Neuronal stem cell (in vitro differentiated cells): ENCODE data around the gene SBNO2.

ENCODE experiments used
- DNase-seq: peaks from one replicate; pipeline ENCODE4 v3.0.0-alpha.2; 2013; ENCODE audit warnings: low spot score
- H2AFZ ChIP-seq: one replicate; pipeline ENCODE4 v1.6.1; 2013; ENCODE audit warnings: mild to moderate bottlenecking, low read length, inconsistent platforms
- H2AK5ac ChIP-seq: 2 replicates; pipeline ENCODE4 v1.6.1; 2013; ENCODE audit warnings: low read depth, mild to moderate bottlenecking, inconsistent platforms, low read length, moderate library complexity, mixed read lengths
- H2BK120ac ChIP-seq: 2 replicates; pipeline ENCODE4 v1.6.1; 2013; ENCODE audit warnings: low read depth, mild to moderate bottlenecking, inconsistent platforms, low read length, moderate library complexity, mixed read lengths
- H2BK12ac ChIP-seq: one replicate; pipeline ENCODE4 v1.6.1; 2013; ENCODE audit warnings: low read length, inconsistent platforms
- H2BK15ac ChIP-seq: 2 replicates; pipeline ENCODE4 v1.6.1; 2013; ENCODE audit warnings: mild to moderate bottlenecking, low read length, inconsistent platforms, mixed read lengths
- H2BK5ac ChIP-seq: one replicate; pipeline ENCODE4 v1.6.1; 2013; ENCODE audit warnings: inconsistent platforms, mild to moderate bottlenecking, low read length, moderate library complexity
- H3K14ac ChIP-seq: one replicate; pipeline ENCODE4 v1.6.1; 2013; ENCODE audit warnings: low read length, inconsistent platforms
- H3K18ac ChIP-seq: 2 replicates; pipeline ENCODE4 v1.6.1; 2013; ENCODE audit warnings: low read length, inconsistent platforms
- H3K23ac ChIP-seq: 2 replicates; pipeline ENCODE4 v1.6.1; 2013; ENCODE audit warnings: low read depth, mild to moderate bottlenecking, mixed read lengths, low read length, inconsistent platforms; ENCODE audit not compliant: poor library complexity
- H3K27ac ChIP-seq: replicated peaks from 3 replicates; pipeline ENCODE4 v1.5.1; 2013; ENCODE audit warnings: low read length, inconsistent platforms
- H3K27me3 ChIP-seq, 3 experiments: 2 replicates each; pipeline ENCODE4 v1.6.1; 2013; ENCODE audit warnings: low read length in 3 of 3, mild to moderate bottlenecking in 2 of 3, inconsistent platforms in 1 of 3, low read depth in 1 of 3, mixed read lengths in 1 of 3, moderate library complexity in 1 of 3; ENCODE audit not compliant: control insufficient read depth in 3 of 3, insufficient read depth in 3 of 3
- H3K36me3 ChIP-seq, 2 donors: replicated peaks in 1 of 2; 2 replicates each; pipeline ENCODE4 v1.6.1; 2013; ENCODE audit warnings: low read length in 2 of 2; ENCODE audit not compliant: control insufficient read depth in 2 of 2, insufficient read depth in 2 of 2
- H3K4ac ChIP-seq: 2 replicates; pipeline ENCODE4 v1.6.1; 2013; ENCODE audit warnings: inconsistent platforms, mild to moderate bottlenecking, low read length, moderate library complexity
- H3K4me1 ChIP-seq, 2 donors: 1 replicate in 1 of 2; 2 replicates in 1 of 2; pipeline ENCODE4 v1.6.1; 2013; ENCODE audit warnings: low read length in 2 of 2, low read depth in 1 of 2; ENCODE audit not compliant: control insufficient read depth in 2 of 2, insufficient read depth in 1 of 2
- H3K4me2 ChIP-seq: one replicate; pipeline ENCODE4 v1.6.1; 2013; ENCODE audit warnings: mild to moderate bottlenecking, low read length, inconsistent platforms; ENCODE audit not compliant: insufficient read depth, poor library complexity, severe bottlenecking
- H3K4me3 ChIP-seq, 2 donors: 2 replicates each; pipeline ENCODE4 v1.5.1; 2013; ENCODE audit warnings: low read length in 2 of 2, mild to moderate bottlenecking in 2 of 2, inconsistent platforms in 1 of 2, moderate library complexity in 1 of 2
- H3K79me1 ChIP-seq: one replicate; pipeline ENCODE4 v1.6.1; 2013; ENCODE audit warnings: low read depth, mild to moderate bottlenecking, inconsistent platforms, low read length, moderate library complexity
- H3K9ac ChIP-seq: one replicate; pipeline ENCODE4 v1.6.1; 2013; ENCODE audit warnings: mild to moderate bottlenecking, low read depth, low read length, inconsistent platforms; ENCODE audit not compliant: poor library complexity
- H3K9me3 ChIP-seq, 2 donors: replicated peaks in 1 of 2; 2 replicates each; pipeline versions ENCODE3 to v1.6.1; 2013; ENCODE audit warnings: low read length in 2 of 2, mild to moderate bottlenecking in 2 of 2, inconsistent platforms in 1 of 2, low read depth in 1 of 2, mixed read lengths in 1 of 2, moderate library complexity in 1 of 2; ENCODE audit not compliant: control insufficient read depth in 2 of 2, insufficient read depth in 1 of 2
- H4K8ac ChIP-seq: one replicate; pipeline ENCODE4 v1.6.1; 2013; ENCODE audit warnings: low read depth, mild to moderate bottlenecking, inconsistent platforms, low read length, moderate library complexity
- H4K91ac ChIP-seq: one replicate; pipeline ENCODE4 v1.6.1; 2013; ENCODE audit warnings: low read length, low read depth, mild to moderate bottlenecking, inconsistent platforms; ENCODE audit not compliant: poor library complexity
- WGBS, 2 donors: extraction: QIAGEN DNeasy Blood & Tissue Kit; methylation state at CpG; one replicate each; pipeline ENCODE4 v1.1.7; 2013; ENCODE audit warnings: missing lambda C conversion rate in 2 of 2, mixed read lengths in 1 of 2; ENCODE audit not compliant: insufficient read length in 2 of 2, insufficient replicate concordance in 1 of 2; ENCODE audit errors: extremely low coverage in 2 of 2; 5-methylcytosine and 5-hydroxymethylcytosine counted together

SBNO2 gene

GRCh38 chr19:1061987-1062386 is 112.1 kb downstream of the SBNO2 start:
- no peak overlapping the region for H3K4ac ChIP-seq
- H2BK120ac ChIP-seq = no peak overlapping the region
- no peak overlapping the region for H3K4me3 ChIP-seq
- no peak overlapping the region for H3K23ac ChIP-seq
- no peak overlapping the region for H4K8ac ChIP-seq
- H3K27me3 ChIP-seq = peaks cover 0 to 22% (median 19%) of the 10 kb centered on the region in 3 experiments
- peaks cover 0 to 22% of the 10 kb centered on the region in 2 donors for H3K9me3 ChIP-seq
- no peak for DNase-seq
- H2BK12ac ChIP-seq = no peak overlapping the region
- H3K4me1 ChIP-seq = peaks cover 6 to 12% of the 10 kb centered on the region in 2 donors
- H3K79me1 ChIP-seq = no peaks in the 10 kb centered on the region
- peak overlapping the region; percentile 81 for H2BK15ac ChIP-seq
- H4K91ac ChIP-seq = no peak overlapping the region
- H2AK5ac ChIP-seq = peak overlapping the region; percentile 75
- H2AFZ ChIP-seq = no peak overlapping the region
- H3K36me3 ChIP-seq = peaks cover 0 to 2% of the 10 kb centered on the region in 2 donors
- H3K9ac ChIP-seq = no peak overlapping the region
- H2BK5ac ChIP-seq = peak overlapping the region; percentile 3
- H3K14ac ChIP-seq = no peak overlapping the region
- H3K27ac ChIP-seq = no peak overlapping the region
- no peak overlapping the region for H3K4me2 ChIP-seq
- WGBS, 2 donors = no CpG with 5 or more reads among the region's 20 CpGs
- H3K18ac ChIP-seq = no peak overlapping the region

- no peak overlapping the region for H2BK120ac ChIP-seq
Observed at GRCh38 chr19:1060689-1061088, 113.4 kb downstream of the SBNO2 start.

GRCh38 chr19:1058112-1058511 is 116.0 kb downstream of the SBNO2 start:
- Histone ChIP-seq H3K9me3 (peaks cover 0 to 34% of the 10 kb centered on the region in 2 donors), H2AFZ (no peak overlapping the region), H3K4me1 (no peaks in the 10 kb centered on the region), H3K27me3 (no peaks in the 10 kb centered on the region), H4K8ac (no peak overlapping the region), H4K91ac (no peak overlapping the region), H2BK120ac (no peak overlapping the region), H3K14ac (no peak overlapping the region), H3K23ac (no peak overlapping the region), H3K4me3 (no peak overlapping the region), H2BK5ac (no peak overlapping the region), H3K4ac (no peak overlapping the region), H3K4me2 (no peak overlapping the region), H2AK5ac (no peak overlapping the region), H3K79me1 (no peaks in the 10 kb centered on the region), H3K27ac (no peak overlapping the region), H2BK15ac (no peak overlapping the region), H3K18ac (no peak overlapping the region), H2BK12ac (no peak overlapping the region), H3K36me3 (peaks cover 0 to 4% of the 10 kb centered on the region in 2 donors), H3K9ac (no peak overlapping the region)
- WGBS, 2 donors = no CpG with 5 or more reads among the region's 5 CpGs
- DNase-seq = no peak

More at GRCh38 chr19:1060689-1061088, 113.4 kb downstream of the SBNO2 start:
- Histone ChIP-seq H3K14ac (no peak overlapping the region), H3K36me3 (peaks cover 0 to 4% of the 10 kb centered on the region in 2 donors), H3K18ac (no peak overlapping the region), H2BK5ac (no peak overlapping the region), H4K91ac (no peak overlapping the region), H3K27me3 (peaks cover 0 to 12% (median 7%) of the 10 kb centered on the region in 3 experiments), H2BK12ac (no peak overlapping the region), H3K4me2 (no peak overlapping the region), H3K79me1 (no peaks in the 10 kb centered on the region), H2AK5ac (no peak overlapping the region), H3K4ac (no peak overlapping the region), H3K9ac (no peak overlapping the region), H3K4me1 (peaks cover 0 to 7% of the 10 kb centered on the region in 2 donors), H3K9me3 (peaks cover 0 to 35% of the 10 kb centered on the region in 2 donors), H4K8ac (no peak overlapping the region), H2AFZ (no peak overlapping the region), H2BK15ac (no peak overlapping the region), H3K27ac (no peak overlapping the region), H3K4me3 (no peak overlapping the region), H3K23ac (no peak overlapping the region)
- no peak for DNase-seq
- no CpG with 5 or more reads among the region's 5 CpGs for WGBS, 2 donors
